ENCODE measurements around the gene TRPM6. TPM values are rescaled to one million over a fixed set of nuclear protein-coding genes. Genes with fewer than 3 reads are reported as not detected.

TRPM6 gene
- total and polyA plus RNA-seq, 12 donors = 0.10 to 0.60 (median 0.21) TPM

GRCh38 chr9:74800226-74800625 is 87.5 kb downstream of the TRPM6 start:
- intact Hi-C loops (cut with DNase I) = loop anchor here in 1 of 10 donors (2.0 kb wide), 1 partner anchor 21 kb away; no protein-coding TSS in a partner anchor
- no peaks in the 10 kb centered on the region for H3K9me3 ChIP-seq

GRCh38 chr9:74795803-74796202 is 91.9 kb downstream of the TRPM6 start:
- H3K27me3 ChIP-seq = no peaks in the 10 kb centered on the region
- 57 to 87% methylated on average over 1 of the region's 1 CpG for WGBS, 2 donors
- H3K4me1 ChIP-seq = no peaks in the 10 kb centered on the region
- H3K36me3 ChIP-seq = no peaks in the 10 kb centered on the region
- DNase-seq (no peak), ATAC-seq (no peak)
- no peaks in the 10 kb centered on the region for H3K9me3 ChIP-seq
- no peak for TF ChIP-seq CTCF (IDR thresholded peaks at IDR 0.05)
- intact Hi-C loops (cut with DNase I) = loop anchor here in 1 of 10 donors (10.0 kb wide), 1 partner anchor 139 kb away; no protein-coding TSS in a partner anchor
- no peak overlapping the region for H3K4me3 ChIP-seq
- H3K27ac ChIP-seq = no peak overlapping the region

More at GRCh38 chr9:74800226-74800625, 87.5 kb downstream of the TRPM6 start:
- no peak for DNase-seq
- no peaks in the 10 kb centered on the region for H3K27me3 ChIP-seq
- no peaks in the 10 kb centered on the region for H3K4me1 ChIP-seq
- no peak overlapping the region for H3K27ac ChIP-seq
- ATAC-seq = no peak
- TF ChIP-seq CTCF (IDR thresholded peaks at IDR 0.05) = no peak
- no peaks in the 10 kb centered on the region for H3K36me3 ChIP-seq
- WGBS, 2 donors = 87 to 91% methylated on average over 7 of the region's 7 CpGs
- H3K4me3 ChIP-seq = no peak overlapping the region

DNA sequence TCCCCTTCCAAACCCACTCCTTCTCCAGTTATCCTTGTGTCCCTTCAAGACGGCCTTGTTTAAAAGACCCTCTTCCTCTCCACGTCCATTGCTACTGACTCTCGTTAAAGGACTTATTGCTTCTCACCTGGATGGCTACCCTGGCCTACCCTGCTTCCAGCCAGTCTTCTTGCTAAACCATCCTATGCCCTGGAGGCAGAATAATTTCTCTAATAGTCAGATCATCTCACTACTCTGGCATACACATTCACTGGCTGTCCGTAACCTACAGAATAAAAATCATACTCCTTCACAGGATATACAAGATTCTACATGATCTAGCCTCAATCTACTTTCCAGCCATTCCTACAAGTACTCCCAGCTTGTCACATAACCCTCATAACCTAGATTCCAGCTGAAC is 92.6 kb downstream of the TRPM6 start:
- WGBS, 2 donors = 92 to 95% methylated on average over 4 of the region's 4 CpGs
- no peaks in the 10 kb centered on the region for H3K36me3 ChIP-seq
- no peak for TF ChIP-seq CTCF (IDR thresholded peaks at IDR 0.05)
- H3K9me3 ChIP-seq = no peaks in the 10 kb centered on the region
- no peak for ATAC-seq
- no peaks in the 10 kb centered on the region for H3K4me1 ChIP-seq
- H3K4me3 ChIP-seq = no peak overlapping the region
- no peak overlapping the region for H3K27ac ChIP-seq
- intact Hi-C loops (cut with DNase I) = loop anchor here in 1 of 10 donors (10.0 kb wide), 1 partner anchor 140 kb away; no protein-coding TSS in a partner anchor
- H3K27me3 ChIP-seq = no peaks in the 10 kb centered on the region
- no peak for DNase-seq

DNA sequence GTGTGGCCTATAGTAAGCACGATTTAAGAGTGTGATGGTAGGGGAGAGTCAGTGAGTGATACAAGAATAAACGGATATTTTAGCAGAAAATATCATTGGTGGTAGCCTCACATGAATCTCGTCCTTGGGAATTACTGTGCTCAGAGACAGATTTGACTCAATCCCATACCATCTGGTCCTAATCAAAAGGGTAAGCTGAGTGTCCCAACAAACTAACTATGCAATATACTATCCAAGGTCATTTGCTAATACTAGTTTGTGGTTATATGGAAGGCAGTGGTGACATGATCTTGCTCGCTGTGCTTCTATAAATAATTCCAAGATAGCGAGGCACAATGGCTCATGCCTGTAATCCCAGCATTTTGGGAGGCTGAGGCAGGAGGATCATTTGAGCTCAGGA is 103.2 kb downstream of the TRPM6 start:
- Histone ChIP-seq H3K36me3 (no peaks in the 10 kb centered on the region), H3K4me3 (no peak overlapping the region), H3K27ac (no peak overlapping the region), H3K27me3 (peaks cover 0 to 4% (median 0%) of the 10 kb centered on the region in 7 donors), H3K9me3 (no peaks in the 10 kb centered on the region), H3K4me1 (no peaks in the 10 kb centered on the region)
- DNase-seq (no peak), ATAC-seq (no peak)
- WGBS, 2 donors = 71 to 76% methylated on average over 5 of the region's 5 CpGs
- intact Hi-C loops (cut with DNase I) = loop anchor here in 2 of 10 donors (10.0 kb wide), 1 partner anchor 110 kb away; no protein-coding TSS in a partner anchor
- no peak for TF ChIP-seq CTCF (IDR thresholded peaks at IDR 0.05)
